ENCODE measurements around the gene SPATS1. TPM values are rescaled to one million over a fixed set of nuclear protein-coding genes. Genes with fewer than 3 reads are reported as not detected.
"Not testable (repeated sequence)": the region's sequence is repeated elsewhere in the genome, so short reads cannot be mapped to it uniquely, and the experiment has no call there.

The SPATS1 gene
- total RNA-seq, 1 experiment from 2014 or later, result not detected

- DNase-seq (ENCODE audit: low read depth), result no peak
Observed at GRCh38 chr6:44311304-44311703, 31.1 kb upstream of the SPATS1 start.

- no peak for DNase-seq (ENCODE audit: low read depth)
Observed at GRCh38 chr6:44311767-44312166, 30.7 kb upstream of the SPATS1 start.

GRCh38 chr6:44312901-44313788 is 29.3 kb upstream of the SPATS1 start, which contains the start of gene AARS2:
Gene AARS2 (minus strand): TSS chr6:44313347. CDS start chr6:44313323, 24 bp downstream.
- DNase-seq (ENCODE audit: low read depth), result peak; percentile 90

GRCh38 chr6:44314657-44315056 is 27.8 kb upstream of the SPATS1 start:
- not testable (repeated sequence) for DNase-seq (ENCODE audit: low read depth)

GRCh38 chr6:44315516-44315915 is 26.9 kb upstream of the SPATS1 start:
- no peak for DNase-seq (ENCODE audit: low read depth)

GRCh38 chr6:44315951-44316350 is 26.5 kb upstream of the SPATS1 start:
- DNase-seq (ENCODE audit: low read depth), result no peak

GRCh38 chr6:44316481-44316880 is 26.0 kb upstream of the SPATS1 start:
- no peak for DNase-seq (ENCODE audit: low read depth)

GRCh38 chr6:44317136-44317631 is 25.3 kb upstream of the SPATS1 start:
- not testable (repeated sequence) for DNase-seq (ENCODE audit: low read depth)

GRCh38 chr6:44321210-44321609 is 21.2 kb upstream of the SPATS1 start:
- no peak for DNase-seq (ENCODE audit: low read depth)

- no peak for DNase-seq (ENCODE audit: low read depth)
Observed at GRCh38 chr6:44327096-44327495, 15.4 kb upstream of the SPATS1 start.

- no peak for DNase-seq (ENCODE audit: low read depth)
Observed at GRCh38 chr6:44327760-44328159, 14.7 kb upstream of the SPATS1 start.

- not testable (repeated sequence) for DNase-seq (ENCODE audit: low read depth)
Observed at GRCh38 chr6:44328203-44328602, 14.2 kb upstream of the SPATS1 start.

- no peak for DNase-seq (ENCODE audit: low read depth)
Observed at GRCh38 chr6:44329858-44330257, 12.6 kb upstream of the SPATS1 start.

- DNase-seq (ENCODE audit: low read depth), result peak; percentile 49
Observed at GRCh38 chr6:44332585-44332984, 9.9 kb upstream of the SPATS1 start.

- no peak for DNase-seq (ENCODE audit: low read depth)
Observed at GRCh38 chr6:44333273-44333919, 9.1 kb upstream of the SPATS1 start.

GRCh38 chr6:44333942-44334341 is 8.5 kb upstream of the SPATS1 start:
- no peak for DNase-seq (ENCODE audit: low read depth)

- no peak for DNase-seq (ENCODE audit: low read depth)
Observed at GRCh38 chr6:44335631-44336030, 6.8 kb upstream of the SPATS1 start.

GRCh38 chr6:44338228-44339122 is 4.0 kb upstream of the SPATS1 start:
- peak; percentile 72 for DNase-seq (ENCODE audit: low read depth)

GRCh38 chr6:44339301-44339700 is 3.1 kb upstream of the SPATS1 start:
- DNase-seq (ENCODE audit: low read depth), result no peak

GRCh38 chr6:44339763-44340625 is 2.5 kb upstream of the SPATS1 start:
- DNase-seq (ENCODE audit: low read depth), result peak; percentile 51

All from Daoy (cell line).